Measurements from ENCODE around the gene PDLIM1.

The PDLIM1 gene, protein sequence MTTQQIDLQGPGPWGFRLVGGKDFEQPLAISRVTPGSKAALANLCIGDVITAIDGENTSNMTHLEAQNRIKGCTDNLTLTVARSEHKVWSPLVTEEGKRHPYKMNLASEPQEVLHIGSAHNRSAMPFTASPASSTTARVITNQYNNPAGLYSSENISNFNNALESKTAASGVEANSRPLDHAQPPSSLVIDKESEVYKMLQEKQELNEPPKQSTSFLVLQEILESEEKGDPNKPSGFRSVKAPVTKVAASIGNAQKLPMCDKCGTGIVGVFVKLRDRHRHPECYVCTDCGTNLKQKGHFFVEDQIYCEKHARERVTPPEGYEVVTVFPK

GRCh38 chr10:95290461-95291364 is at the start of gene PDLIM1:
Gene PDLIM1 (minus strand): TSS chr10:95291003. CDS start chr10:95290915, 88 bp downstream.
- peak; percentile 31 to 47 for DNase-seq

- no peak for DNase-seq
Observed at GRCh38 chr10:95339863-95340262, 49.1 kb upstream of the PDLIM1 start.

- DNase-seq, result no peak
Observed at GRCh38 chr10:95337423-95338160, 46.8 kb upstream of the PDLIM1 start.

GRCh38 chr10:95336702-95337101 is 45.9 kb upstream of the PDLIM1 start:
- no peak for DNase-seq

GRCh38 chr10:95335933-95336699 is 45.3 kb upstream of the PDLIM1 start:
- no peak for DNase-seq

- DNase-seq, result no peak
Observed at GRCh38 chr10:95334805-95335144, 44.0 kb upstream of the PDLIM1 start.

DNA sequence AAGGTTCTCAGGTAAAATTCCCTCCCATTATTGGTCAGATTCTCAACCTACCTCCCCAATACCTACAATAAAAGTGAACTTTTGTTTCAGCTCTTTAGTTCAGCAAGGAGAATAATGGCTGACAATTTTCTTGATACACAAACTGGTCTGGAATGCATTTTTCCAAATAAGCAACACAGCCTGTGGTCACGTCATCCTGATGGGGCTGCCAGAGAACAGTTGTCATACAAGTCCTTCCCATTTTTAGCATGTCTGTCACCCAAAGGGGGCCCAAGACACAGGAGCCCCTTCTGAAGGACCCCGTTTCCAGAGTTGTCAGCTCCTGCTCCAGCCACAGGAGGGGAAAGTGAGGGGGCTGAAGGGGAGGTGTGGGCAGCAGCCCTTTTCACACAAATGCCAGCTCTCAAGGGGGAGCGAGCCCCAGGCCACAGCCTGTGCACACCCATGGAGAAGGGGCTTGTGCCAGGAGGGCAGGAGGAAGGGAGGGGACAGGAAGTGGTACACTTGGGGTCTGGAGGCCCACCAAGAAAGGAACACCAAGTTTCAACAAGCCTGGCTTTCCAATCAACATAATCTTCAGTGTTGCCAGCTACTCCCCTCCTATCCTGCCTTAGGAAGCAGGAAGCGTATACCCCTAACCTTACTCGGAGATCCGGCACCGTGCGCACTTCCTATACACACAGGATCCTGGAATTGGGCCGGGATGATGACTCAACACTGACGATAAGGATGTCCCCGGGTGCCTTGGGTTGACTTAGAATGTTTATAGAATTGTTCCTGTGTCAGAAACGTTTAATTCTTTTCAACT is 43.4 kb upstream of the PDLIM1 start:
- no peak for DNase-seq

- DNase-seq, result no peak
Observed at GRCh38 chr10:95332666-95333249, 42.0 kb upstream of the PDLIM1 start.

- no peak for DNase-seq
Observed at GRCh38 chr10:95331596-95332130, 40.9 kb upstream of the PDLIM1 start.

DNA sequence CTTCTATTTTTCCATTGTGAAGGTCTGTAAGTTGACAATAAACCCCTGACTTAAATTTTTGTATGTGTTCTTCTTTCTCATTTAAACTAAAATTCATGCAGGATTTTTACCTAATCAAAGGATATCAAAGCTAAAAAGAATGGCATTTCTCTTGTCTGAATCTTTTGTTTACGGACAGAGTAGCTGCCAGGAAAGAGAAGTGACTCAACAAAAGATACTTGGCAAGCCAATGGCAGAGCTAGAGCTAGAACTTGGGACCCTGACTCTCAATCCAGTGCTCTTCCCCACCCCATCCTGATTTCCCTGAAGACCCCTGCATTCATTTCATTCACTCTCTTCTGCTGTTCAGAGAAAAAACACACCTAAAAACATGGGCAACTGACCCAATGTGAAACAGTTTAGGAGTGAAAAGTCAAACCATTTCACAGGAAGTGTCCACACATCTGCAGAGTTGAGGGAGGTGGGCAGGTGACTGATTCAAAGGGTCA is 40.2 kb upstream of the PDLIM1 start:
- DNase-seq, result no peak

DNA sequence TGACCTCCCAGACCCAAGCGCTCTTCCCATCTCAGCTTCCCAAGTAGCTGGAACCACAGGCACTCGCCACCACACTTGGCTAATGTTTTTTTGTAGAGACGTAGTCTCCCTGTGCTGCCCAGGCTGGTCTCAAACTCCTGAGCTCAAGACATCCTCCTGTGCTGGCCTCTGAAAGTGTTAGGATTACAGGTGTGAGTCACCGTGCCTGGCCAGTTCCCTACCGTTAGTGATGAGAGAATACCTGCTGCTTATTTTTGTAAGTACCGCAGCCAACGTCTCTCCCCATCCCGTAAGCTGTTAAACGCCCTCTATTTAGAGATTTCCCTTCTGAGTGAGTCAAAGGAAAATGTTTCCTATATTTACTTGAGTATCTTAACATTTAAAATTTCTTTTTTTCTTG is 38.5 kb upstream of the PDLIM1 start:
- no peak for DNase-seq

DNA sequence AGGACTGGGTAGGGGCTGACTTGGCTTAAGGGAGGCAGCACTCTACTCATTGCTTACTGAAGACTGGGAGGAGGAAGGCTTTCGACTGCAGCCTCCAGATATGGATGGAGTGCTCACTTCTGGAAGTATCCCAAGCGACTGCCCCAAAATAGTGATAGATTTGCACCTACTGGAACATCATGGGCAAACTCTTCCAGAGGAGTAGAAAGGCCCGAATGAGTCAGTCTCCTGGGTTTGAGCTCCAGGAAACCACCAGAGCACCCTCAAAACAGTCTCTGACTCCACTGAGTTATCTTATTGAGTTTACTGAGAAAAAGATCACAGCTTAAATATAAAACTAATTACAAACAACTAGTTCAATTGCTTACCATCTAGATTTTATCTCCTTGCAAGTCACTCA is 37.2 kb upstream of the PDLIM1 start:
- DNase-seq, result no peak

DNA sequence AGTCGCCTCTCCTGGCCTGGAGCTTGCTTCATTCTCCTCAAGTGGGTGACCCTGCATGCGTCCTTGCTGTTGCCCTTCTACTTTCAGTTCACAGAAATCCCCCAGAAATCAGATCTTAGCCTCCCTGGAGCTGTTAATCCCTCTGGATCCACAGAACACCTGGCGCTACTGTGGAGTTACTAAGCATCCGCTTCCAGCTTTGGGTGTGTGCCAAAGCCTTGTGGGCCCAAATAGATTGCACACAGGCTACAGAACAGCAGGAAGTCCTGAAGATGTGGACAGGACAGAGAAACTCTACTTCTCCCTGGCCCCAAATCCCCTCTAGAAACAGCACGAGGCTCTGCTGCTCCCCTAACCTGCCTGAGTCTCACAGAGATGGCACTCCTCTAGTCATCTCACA is 36.6 kb upstream of the PDLIM1 start:
- DNase-seq, result no peak

DNA sequence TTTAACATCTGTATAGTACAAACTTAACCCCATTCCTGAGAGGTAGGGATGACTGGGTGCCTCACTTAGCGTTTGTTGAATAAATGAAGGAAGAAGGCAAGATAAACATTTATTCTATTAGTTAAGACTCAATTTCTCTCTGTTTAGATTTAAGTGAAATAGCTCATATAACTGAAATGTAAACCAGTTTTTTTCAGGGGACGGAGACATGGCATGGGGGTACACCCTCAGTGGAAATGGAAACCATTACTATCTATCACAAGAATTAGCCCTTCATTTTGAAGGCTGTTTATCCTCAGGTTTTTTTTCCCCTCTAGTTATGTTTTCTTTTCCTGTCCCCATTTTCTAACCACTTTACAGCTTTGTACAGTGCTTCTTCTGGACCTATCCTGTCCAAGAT is 35.6 kb upstream of the PDLIM1 start:
- no peak for DNase-seq

DNA sequence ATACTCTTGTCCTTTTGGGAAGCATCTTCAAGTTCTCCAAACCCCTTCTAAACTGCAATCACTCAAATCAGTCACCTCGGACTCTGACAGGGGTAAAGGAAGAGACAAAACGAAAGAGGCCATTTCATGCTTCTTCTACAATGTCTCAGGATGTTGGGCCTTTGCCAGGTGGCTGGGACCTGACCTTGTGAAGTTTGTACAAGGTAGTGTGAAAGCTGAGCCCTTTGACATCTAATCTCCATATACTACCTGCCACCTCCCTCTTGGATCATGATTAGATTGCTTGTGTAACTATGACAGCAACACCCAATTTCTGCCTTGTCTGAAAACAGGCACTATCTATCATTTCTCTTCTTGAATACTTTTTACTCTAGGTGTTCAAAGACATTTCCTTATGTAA is 35.1 kb upstream of the PDLIM1 start:
- DNase-seq, result no peak

GRCh38 chr10:95324436-95325268 is 33.8 kb upstream of the PDLIM1 start:
- no peak for DNase-seq

- DNase-seq, result no peak
Observed at GRCh38 chr10:95321554-95322301, 30.9 kb upstream of the PDLIM1 start.

DNA sequence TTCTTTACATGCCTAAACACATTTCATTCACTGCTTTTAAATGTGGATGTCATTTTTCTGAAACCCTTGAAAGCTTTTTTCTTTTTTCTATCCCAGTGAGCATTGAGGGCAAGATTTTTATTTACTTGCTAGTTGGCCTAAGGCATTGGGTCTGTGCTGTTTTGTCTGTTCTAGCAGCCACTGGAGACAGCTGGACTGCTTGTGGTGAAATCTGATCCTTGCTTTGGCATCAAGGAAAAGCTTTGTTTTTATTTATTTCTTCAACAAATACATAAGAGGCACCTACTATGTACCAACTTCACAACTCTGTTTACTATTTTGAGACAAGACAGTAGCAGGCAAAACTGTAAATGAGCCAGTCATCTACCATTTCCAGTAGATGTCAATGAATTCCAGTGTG is 28.4 kb upstream of the PDLIM1 start:
- DNase-seq, result no peak

- DNase-seq, result no peak
Observed at GRCh38 chr10:95315509-95315908, 24.7 kb upstream of the PDLIM1 start.
